Activated T-cell treated with anti-CD3 and anti-CD28 coated beads, Interleukin-2, amount 50 U/mL, for 4 hours (primary cell): ENCODE measurements around the gene DAO. TPM values are rescaled to one million over a fixed set of nuclear protein-coding genes. Genes with fewer than 3 reads are reported as not detected.

Experiments used
- ATAC-seq, 2 donors: fragments of 200-7000 bp; cut with Tn5 transposase; one replicate each; pipeline ENCODE4 v1.10.0; 2021
- DNase-seq: peaks from one replicate; pipeline ENCODE4 v3.0.0-alpha.2; 2020
- H3K27me3 Mint-ChIP-seq: one replicate; pipeline ENCODE4 v1.8.0; 2021; ENCODE audit warnings: low read depth, mixed read lengths
- H3K36me3 Mint-ChIP-seq: one replicate; pipeline ENCODE4 v1.8.0; 2022; ENCODE audit warnings: mixed read lengths; ENCODE audit not compliant: insufficient read depth
- H3K4me1 Mint-ChIP-seq: one replicate; pipeline ENCODE4 v1.8.0; 2021; ENCODE audit warnings: low read depth, mixed read lengths
- H3K4me3 Mint-ChIP-seq: one replicate; pipeline ENCODE4 v1.8.0; 2021; ENCODE audit warnings: mild to moderate bottlenecking, moderate library complexity, mixed read lengths
- H3K9me3 Mint-ChIP-seq: one replicate; pipeline ENCODE4 v1.8.0; 2021; ENCODE audit warnings: mixed read lengths
- total RNA-seq, 3 donors: library from RNA; stranded (reverse); gene quantifications; one replicate each; pipeline ENCODE4 v1.2.1, GENCODE V29; 2021

The DAO gene
- total RNA-seq, 3 donors from 2014 or later, result not detected

- H3K36me3 Mint-ChIP-seq, result no peaks in the 10 kb centered on the region
- no peaks in the 10 kb centered on the region for H3K9me3 Mint-ChIP-seq
- H3K27me3 Mint-ChIP-seq, result peaks cover 7% of the 10 kb centered on the region
- DNase-seq (no peak), ATAC-seq (no peak)
- no peaks in the 10 kb centered on the region for H3K4me1 Mint-ChIP-seq
- H3K4me3 Mint-ChIP-seq, result no peak overlapping the region
These were observed 58.5 kb downstream of the DAO start for GRCh38 chr12:108938247-108938924.

DNA sequence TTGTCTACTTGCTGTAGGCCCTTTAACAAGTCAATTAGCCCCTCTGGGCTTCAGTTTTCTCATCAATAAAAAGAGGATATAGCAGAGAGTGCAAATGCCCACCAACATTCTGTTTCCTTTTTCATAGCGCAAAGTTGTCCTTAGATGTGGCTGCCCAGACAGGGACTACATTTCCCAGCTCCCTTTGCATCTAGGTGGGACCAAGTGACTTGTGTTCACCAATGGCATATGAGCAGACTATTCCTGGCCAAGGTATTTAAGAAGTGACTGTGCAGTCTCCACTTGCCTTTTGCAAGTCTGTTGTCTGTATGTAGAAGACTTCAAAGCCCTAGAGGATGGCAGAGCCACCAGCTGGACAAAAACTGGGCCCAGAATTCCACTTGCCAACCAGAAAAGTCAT is 59.7 kb downstream of the DAO start:
- no peaks in the 10 kb centered on the region for H3K9me3 Mint-ChIP-seq
- peaks cover 7% of the 10 kb centered on the region for H3K27me3 Mint-ChIP-seq
- H3K4me3 Mint-ChIP-seq, result no peak overlapping the region
- no peaks in the 10 kb centered on the region for H3K36me3 Mint-ChIP-seq
- ATAC-seq (peak; percentile 58 to 71), DNase-seq (no peak)
- H3K4me1 Mint-ChIP-seq, result no peaks in the 10 kb centered on the region

GRCh38 chr12:108940138-108940537 is 60.2 kb downstream of the DAO start:
- H3K4me3 Mint-ChIP-seq, result no peak overlapping the region
- H3K27me3 Mint-ChIP-seq, result peaks cover 7% of the 10 kb centered on the region
- ATAC-seq, result no peak
- H3K9me3 Mint-ChIP-seq, result no peaks in the 10 kb centered on the region
- DNase-seq, result no peak
- no peaks in the 10 kb centered on the region for H3K4me1 Mint-ChIP-seq
- H3K36me3 Mint-ChIP-seq, result no peaks in the 10 kb centered on the region

DNA sequence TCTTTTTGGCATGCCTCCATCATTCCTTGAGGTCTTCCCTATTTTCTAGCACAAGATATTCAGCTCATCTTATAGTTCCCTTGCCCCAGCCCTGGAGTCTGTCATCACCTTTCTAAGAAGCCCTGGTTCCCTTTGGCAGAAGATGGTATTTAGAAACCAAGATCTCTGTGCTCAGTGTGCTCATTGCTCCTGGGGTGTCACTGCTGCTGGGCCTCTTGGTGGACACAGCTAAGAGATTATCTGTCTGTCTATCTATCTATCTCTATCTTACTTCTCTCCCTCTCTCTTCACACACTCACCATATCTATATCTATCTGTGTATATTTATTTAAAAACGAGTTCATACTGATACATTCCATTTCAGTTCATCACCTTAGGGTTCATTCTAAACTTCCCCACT is 67.2 kb downstream of the DAO start:
- no peaks in the 10 kb centered on the region for H3K36me3 Mint-ChIP-seq
- peaks cover 2% of the 10 kb centered on the region for H3K4me1 Mint-ChIP-seq
- peaks cover 2% of the 10 kb centered on the region for H3K27me3 Mint-ChIP-seq
- H3K9me3 Mint-ChIP-seq, result peaks cover 8% of the 10 kb centered on the region
- H3K4me3 Mint-ChIP-seq, result no peak overlapping the region
- DNase-seq (no peak), ATAC-seq (no peak)

- no peak overlapping the region for H3K4me3 Mint-ChIP-seq
- DNase-seq (no peak), ATAC-seq (no peak)
- peaks cover 8% of the 10 kb centered on the region for H3K9me3 Mint-ChIP-seq
- peaks cover 2% of the 10 kb centered on the region for H3K4me1 Mint-ChIP-seq
- H3K27me3 Mint-ChIP-seq, result peaks cover 2% of the 10 kb centered on the region
- H3K36me3 Mint-ChIP-seq, result no peaks in the 10 kb centered on the region
These were observed 68.5 kb downstream of the DAO start for GRCh38 chr12:108948367-108948766.

GRCh38 chr12:108949976-108950375 is 70.1 kb downstream of the DAO start:
- H3K4me1 Mint-ChIP-seq, result peaks cover 2% of the 10 kb centered on the region

More at GRCh38 chr12:108949976-108950375, 70.1 kb downstream of the DAO start:
- DNase-seq, result no peak
- ATAC-seq, result no peak
- Mint-ChIP-seq H3K4me3 (no peak overlapping the region), H3K36me3 (no peaks in the 10 kb centered on the region), H3K27me3 (peaks cover 3% of the 10 kb centered on the region), H3K9me3 (peaks cover 8% of the 10 kb centered on the region)

Other genes starting within 250 kb of the DAO start
- gene SELPLG, start 246.2 kb upstream of the DAO start, total RNA-seq, result 10 to 100 TPM; 16.8 to 19.0 (median 17.5) TPM
- gene CORO1C, start 148.6 kb upstream of the DAO start, total RNA-seq, result 10 to 100 TPM; 41.3 to 59.7 (median 47.7) TPM
- gene SSH1, start 22.5 kb upstream of the DAO start, total RNA-seq, result 10 to 100 TPM; 17.0 to 20.7 (median 18.2) TPM
- gene SVOP, start 141.0 kb downstream of the DAO start, total RNA-seq, result not detected
- 10 to 100 TPM in 1 of 3 donors, 1 to 10 TPM in 2; 5.6 to 11.5 (median 8.6) TPM for gene USP30, start 172.5 kb downstream of the DAO start, total RNA-seq
- 10 to 100 TPM; 59.8 to 73.2 (median 71.4) TPM for gene ALKBH2, start 213.4 kb downstream of the DAO start, total RNA-seq
- gene UNG, start 217.5 kb downstream of the DAO start, total RNA-seq, result 100 to 1,000 TPM in 2 of 3 donors, 10 to 100 TPM in 1; 91.9 to 134 (median 117) TPM
- gene ACACB, start 236.5 kb downstream of the DAO start, total RNA-seq, result 1 to 10 TPM; 1.6 to 4.5 (median 3.8) TPM